HG03432 (cell line): ENCODE measurements around the gene GABPA.
A peak's percentile ranks its signal among the peaks of the same experiment; 100 is the strongest.

Experiments
- ATAC-seq: cut with Tn5 transposase; IDR thresholded peaks from one replicate; pipeline ENCODE4 v1.9.1; 2021; ENCODE audit warnings: mild to moderate bottlenecking, moderate library complexity; ENCODE audit not compliant: unreplicated experiment

Gene GABPA

GRCh38 chr21:25801217-25802014 is 66.6 kb downstream of the GABPA start:
- ATAC-seq: peak; percentile 100

DNA sequence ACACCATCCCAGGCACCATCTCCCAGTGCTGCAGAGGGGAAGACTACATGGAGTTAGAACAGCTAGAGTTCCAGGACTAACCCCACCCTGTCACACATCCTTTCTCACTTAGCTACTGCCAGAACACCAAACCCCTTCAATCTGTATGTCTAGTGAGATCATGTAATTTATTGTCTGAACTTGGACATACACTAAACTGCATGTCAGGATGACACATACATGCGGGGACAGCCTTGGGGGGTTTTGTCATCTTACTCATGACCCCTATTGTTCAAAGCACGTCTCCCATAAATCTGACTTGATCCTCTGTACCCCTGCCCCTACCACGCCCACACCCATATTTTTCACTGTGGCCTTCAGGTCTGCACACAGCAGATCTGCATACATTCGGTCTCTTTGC is 71.3 kb downstream of the GABPA start:
- no peak for ATAC-seq

GRCh38 chr21:25807191-25807590 is 72.4 kb downstream of the GABPA start:
- ATAC-seq: no peak

DNA sequence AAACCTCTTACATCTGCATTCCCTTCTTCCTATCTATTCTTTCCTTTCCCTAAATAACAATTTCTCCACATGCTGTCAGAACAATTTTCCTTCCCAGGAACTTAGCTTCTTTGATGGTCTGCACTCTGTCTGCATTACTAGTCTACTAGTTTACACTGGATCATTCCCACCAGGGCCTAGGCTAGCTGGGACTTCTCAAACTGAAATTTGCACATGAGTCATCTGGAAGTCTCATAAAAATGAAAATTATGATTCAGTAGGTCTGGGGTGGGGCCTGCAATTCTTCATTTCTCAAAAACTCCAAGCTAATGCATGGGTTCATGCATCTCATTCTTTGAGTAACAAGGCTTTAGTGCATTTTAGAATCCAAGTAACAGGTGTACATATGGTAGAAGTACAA is 74.2 kb downstream of the GABPA start:
- ATAC-seq: no peak

DNA sequence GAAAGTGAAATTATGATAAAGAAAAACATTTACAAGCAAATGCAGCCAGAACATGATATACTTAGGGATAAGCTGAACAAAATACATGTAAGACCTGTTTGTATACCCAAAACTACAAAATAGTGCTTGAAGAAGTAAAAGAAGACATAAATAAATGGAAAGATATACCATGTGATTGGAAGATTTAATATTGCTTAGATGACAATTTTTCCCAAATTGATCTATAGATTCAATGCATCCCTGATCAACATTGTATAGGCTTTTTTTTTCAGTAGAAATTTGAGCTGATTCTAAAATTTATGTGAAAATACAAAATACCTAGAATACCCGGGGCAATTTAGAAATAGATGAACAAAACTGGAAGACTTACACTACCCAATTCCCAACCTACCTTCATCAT is 76.4 kb downstream of the GABPA start:
- no peak for ATAC-seq

- ATAC-seq: no peak
Measured at GRCh38 chr21:25813917-25814316, 79.1 kb downstream of the GABPA start.

- ATAC-seq: no peak
Measured at GRCh38 chr21:25818121-25818520, 83.3 kb downstream of the GABPA start.

DNA sequence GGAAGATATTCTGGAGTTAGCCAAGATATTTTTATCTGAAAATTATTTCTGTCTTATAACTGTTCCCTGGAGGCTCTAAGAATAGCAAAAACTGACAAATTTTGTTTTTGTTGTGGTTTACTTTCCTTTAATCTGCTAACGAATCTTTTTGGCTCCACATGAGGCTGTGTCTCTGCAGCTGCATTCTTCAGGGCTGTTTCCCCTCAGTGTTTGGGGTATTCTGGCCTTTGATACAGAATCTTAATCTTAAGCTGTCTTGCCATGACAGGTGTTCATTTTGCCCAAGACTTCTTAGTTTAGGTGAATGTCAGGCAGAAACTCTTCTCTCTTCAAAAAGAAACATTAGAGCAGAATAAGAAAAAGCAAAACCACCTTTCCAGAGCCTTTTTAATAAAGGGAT is 83.8 kb downstream of the GABPA start:
- ATAC-seq: no peak
